Measurements from ENCODE around the gene ARX.

ARX gene

GRCh38 chrX:25043192-25043591 lies 27.4 kb upstream of the ARX start:
- TF ChIP-seq, protein P1, sequence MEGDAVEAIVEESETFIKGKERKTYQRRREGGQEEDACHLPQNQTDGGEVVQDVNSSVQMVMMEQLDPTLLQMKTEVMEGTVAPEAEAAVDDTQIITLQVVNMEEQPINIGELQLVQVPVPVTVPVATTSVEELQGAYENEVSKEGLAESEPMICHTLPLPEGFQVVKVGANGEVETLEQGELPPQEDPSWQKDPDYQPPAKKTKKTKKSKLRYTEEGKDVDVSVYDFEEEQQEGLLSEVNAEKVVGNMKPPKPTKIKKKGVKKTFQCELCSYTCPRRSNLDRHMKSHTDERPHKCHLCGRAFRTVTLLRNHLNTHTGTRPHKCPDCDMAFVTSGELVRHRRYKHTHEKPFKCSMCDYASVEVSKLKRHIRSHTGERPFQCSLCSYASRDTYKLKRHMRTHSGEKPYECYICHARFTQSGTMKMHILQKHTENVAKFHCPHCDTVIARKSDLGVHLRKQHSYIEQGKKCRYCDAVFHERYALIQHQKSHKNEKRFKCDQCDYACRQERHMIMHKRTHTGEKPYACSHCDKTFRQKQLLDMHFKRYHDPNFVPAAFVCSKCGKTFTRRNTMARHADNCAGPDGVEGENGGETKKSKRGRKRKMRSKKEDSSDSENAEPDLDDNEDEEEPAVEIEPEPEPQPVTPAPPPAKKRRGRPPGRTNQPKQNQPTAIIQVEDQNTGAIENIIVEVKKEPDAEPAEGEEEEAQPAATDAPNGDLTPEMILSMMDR (IDR thresholded peaks at IDR 0.05; ENCODE audit: low read depth, low read length, missing control alignments), result no peak
- no peak overlapping the region for H3K4me3 ChIP-seq (replicated peaks; ENCODE audit: low read depth, low read length)
- no peak for DNase-seq (ENCODE audit: extremely low read depth, low read depth)

DNA sequence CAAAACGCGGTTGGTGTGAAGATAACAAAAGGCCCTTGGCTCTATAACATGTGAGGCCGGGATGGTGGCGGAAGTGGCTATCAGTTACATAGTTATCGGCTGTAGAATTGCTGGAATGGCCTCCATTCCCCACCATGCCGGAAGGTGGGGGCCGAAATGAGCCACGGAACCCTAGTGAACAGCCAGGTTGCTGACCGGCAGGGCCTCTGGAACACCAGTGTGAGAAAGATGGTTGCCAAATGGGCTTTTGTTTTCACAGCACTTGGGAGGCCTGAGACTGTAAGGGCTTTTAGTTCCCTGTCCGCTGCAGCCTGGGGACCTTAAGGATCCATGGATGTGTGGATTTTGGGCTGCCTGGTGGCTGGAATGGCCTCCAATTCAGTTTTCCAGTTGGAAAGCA lies 23.3 kb upstream of the ARX start:
- TF ChIP-seq, protein P1 (IDR thresholded peaks at IDR 0.05; ENCODE audit: low read depth, low read length, missing control alignments), result no peak
- no peak for DNase-seq (ENCODE audit: extremely low read depth, low read depth)
- H3K4me3 ChIP-seq (replicated peaks; ENCODE audit: low read depth, low read length), result no peak overlapping the region

DNA sequence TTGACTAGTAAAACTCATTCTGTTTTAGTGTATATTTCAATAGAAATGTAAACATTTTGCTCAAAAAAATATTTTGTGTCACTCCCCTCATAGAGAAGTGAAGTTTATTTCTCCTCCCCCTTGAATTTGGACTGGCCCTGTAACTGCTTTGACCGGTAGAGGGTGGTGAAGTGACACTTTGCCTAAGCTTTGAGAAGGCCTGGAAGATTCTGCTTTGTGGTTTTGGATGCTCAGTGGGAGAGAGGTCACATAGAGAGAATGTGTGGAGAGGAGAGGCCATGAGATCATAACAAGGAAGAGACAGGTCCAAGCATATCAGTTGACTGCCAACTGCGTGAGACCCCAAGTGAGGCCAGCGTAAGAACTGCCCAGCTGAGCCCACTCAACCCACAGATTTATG lies 19.1 kb upstream of the ARX start:
- DNase-seq (ENCODE audit: extremely low read depth, low read depth), result no peak
- no peak overlapping the region for H3K4me3 ChIP-seq (replicated peaks; ENCODE audit: low read depth, low read length)
- TF ChIP-seq, protein P1 (IDR thresholded peaks at IDR 0.05; ENCODE audit: low read depth, low read length, missing control alignments), result peak; percentile 16

- no peak for DNase-seq (ENCODE audit: extremely low read depth, low read depth)
- TF ChIP-seq, protein P1 (IDR thresholded peaks at IDR 0.05; ENCODE audit: low read depth, low read length, missing control alignments), result no peak
- no peak overlapping the region for H3K4me3 ChIP-seq (replicated peaks; ENCODE audit: low read depth, low read length)
These were observed 13.6 kb upstream of the ARX start for GRCh38 chrX:25029288-25029825.

- TF ChIP-seq, protein P1 (IDR thresholded peaks at IDR 0.05; ENCODE audit: low read depth, low read length, missing control alignments), result no peak
- no peak for DNase-seq (ENCODE audit: extremely low read depth, low read depth)
- no peak overlapping the region for H3K4me3 ChIP-seq (replicated peaks; ENCODE audit: low read depth, low read length)
These were observed 13.0 kb upstream of the ARX start for GRCh38 chrX:25028726-25029125.

GRCh38 chrX:25026576-25026975 lies 10.8 kb upstream of the ARX start:
- DNase-seq (ENCODE audit: extremely low read depth, low read depth), result no peak
- TF ChIP-seq, protein P1 (IDR thresholded peaks at IDR 0.05; ENCODE audit: low read depth, low read length, missing control alignments), result no peak
- no peak overlapping the region for H3K4me3 ChIP-seq (replicated peaks; ENCODE audit: low read depth, low read length)

DNA sequence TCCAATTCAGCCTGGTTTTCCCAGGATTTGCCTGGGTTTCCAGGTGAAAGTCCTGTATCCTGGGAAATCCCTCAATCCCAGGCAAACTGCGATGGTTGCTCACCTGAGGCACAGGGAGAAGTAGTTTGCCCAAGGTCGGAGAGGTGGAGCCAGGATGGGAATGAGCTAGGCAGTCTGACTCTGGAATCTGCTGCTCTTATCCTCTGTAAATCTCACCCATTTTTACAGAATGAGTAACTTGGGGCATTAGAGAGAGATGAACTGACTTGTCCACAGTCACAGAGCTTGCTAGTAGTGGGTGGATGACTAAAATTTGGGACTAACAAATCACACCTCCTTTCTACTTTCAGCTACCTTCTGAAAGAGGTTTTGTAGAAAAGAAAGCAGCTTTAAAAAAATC lies 9.8 kb upstream of the ARX start:
- DNase-seq (ENCODE audit: extremely low read depth, low read depth), result no peak
- TF ChIP-seq, protein P1 (IDR thresholded peaks at IDR 0.05; ENCODE audit: low read depth, low read length, missing control alignments), result no peak
- H3K4me3 ChIP-seq (replicated peaks; ENCODE audit: low read depth, low read length), result no peak overlapping the region
